IMR-90 (cell line): Measurements from ENCODE around the gene PCBP3. TPM values are rescaled to one million over a fixed set of nuclear protein-coding genes. Genes with fewer than 3 reads are reported as not detected.
"Not testable (repeated sequence)": the region's sequence is repeated elsewhere in the genome, so short reads cannot be mapped to it uniquely, and the experiment has no call there.

Source experiments
- ATAC-seq: fragments of 200-7000 bp; cut with Tn5 transposase; 2 replicates; pipeline ENCODE4 v1.9.1; 2020; ENCODE audit warnings: low read depth, mild to moderate bottlenecking, moderate library complexity
- BruUV-seq: library from RNA; stranded (reverse); fragments of 400-500 nt; replicated peaks from 2 replicates; lab custom pipeline; 2021; lab: Mats Ljungman, UMichigan
- CTCF ChIA-PET: fragments of 300-600 bp; formaldehyde crosslinking; extraction: SDS; loops from one replicate; lab custom pipeline; 2021; ENCODE audit warnings: antibody characterized with exemption; lab: Yijun Ruan, JAX
- POLR2A ChIA-PET: fragments of 300-600 bp; sonication (Branson Sonifier 250); formaldehyde crosslinking; loops from one replicate; lab custom pipeline; 2022; ENCODE audit warnings: antibody characterized with exemption; ENCODE audit not compliant: unreplicated experiment; lab: Charles Lee
- DNase-seq: peaks from one replicate; pipeline ENCODE4 v3.0.0; 2013
- H2AFZ ChIP-seq: replicated peaks from 2 replicates; pipeline ENCODE3; 2013; ENCODE audit warnings: low read length, mild to moderate bottlenecking; ENCODE audit not compliant: poor library complexity
- H2AK5ac ChIP-seq: 2 replicates; pipeline ENCODE4 v1.6.1; 2013; ENCODE audit warnings: low read depth, low read length, inconsistent platforms
- H2AK9ac ChIP-seq: replicated peaks from 2 replicates; pipeline ENCODE3; 2013; ENCODE audit warnings: mild to moderate bottlenecking, low read depth, low read length, moderate library complexity; ENCODE audit not compliant: poor library complexity
- H2BK120ac ChIP-seq: 2 replicates; pipeline ENCODE4 v1.6.1; 2013; ENCODE audit warnings: low read depth, low read length, inconsistent platforms
- H2BK15ac ChIP-seq: 3 replicates; pipeline ENCODE4 v1.6.1; 2013; ENCODE audit warnings: low read depth, low read length, inconsistent platforms
- H2BK20ac ChIP-seq: 2 replicates; pipeline ENCODE4 v1.6.1; 2013; ENCODE audit warnings: low read depth, mild to moderate bottlenecking, inconsistent platforms, low read length, moderate library complexity
- H2BK5ac ChIP-seq: 2 replicates; pipeline ENCODE4 v1.6.1; 2013; ENCODE audit warnings: mild to moderate bottlenecking, low read depth, low read length, inconsistent platforms; ENCODE audit not compliant: poor library complexity, severe bottlenecking
- H3K14ac ChIP-seq: replicated peaks from 2 replicates; pipeline ENCODE4 v1.6.1; 2013; ENCODE audit warnings: low read depth, low read length, inconsistent platforms
- H3K18ac ChIP-seq: 2 replicates; pipeline ENCODE4 v1.6.1; 2013; ENCODE audit warnings: low read depth, low read length, control low read depth
- H3K23ac ChIP-seq: 2 replicates; pipeline ENCODE4 v1.6.1; 2013; ENCODE audit warnings: low read depth, low read length, inconsistent platforms
- H3K27ac ChIP-seq: 2 replicates; pipeline ENCODE4 v1.5.1; 2013; ENCODE audit warnings: mild to moderate bottlenecking, control low read depth, low read length; ENCODE audit not compliant: insufficient read depth
- H3K27me3 ChIP-seq: 2 replicates; pipeline ENCODE4 v1.6.1; 2013; ENCODE audit warnings: low read length; ENCODE audit not compliant: control insufficient read depth, insufficient read depth
- H3K36me3 ChIP-seq: 2 replicates; pipeline ENCODE4 v1.6.1; 2013; ENCODE audit warnings: low read length, mixed read lengths; ENCODE audit not compliant: control insufficient read depth, insufficient read depth
- H3K4ac ChIP-seq: 2 replicates; pipeline ENCODE4 v1.6.1; 2013; ENCODE audit warnings: low read depth, low read length, inconsistent platforms
- H3K4me1 ChIP-seq: 2 replicates; pipeline ENCODE4 v1.6.1; 2013; ENCODE audit warnings: low read length, mixed read lengths; ENCODE audit not compliant: control insufficient read depth, insufficient read depth
- H3K4me2 ChIP-seq: 2 replicates; pipeline ENCODE4 v1.6.1; 2013; ENCODE audit warnings: low read depth, mild to moderate bottlenecking, control low read depth, low read length, moderate library complexity
- H3K4me3 ChIP-seq: 2 replicates; pipeline ENCODE4 v1.5.1; 2013; ENCODE audit warnings: low read depth, mild to moderate bottlenecking, control low read depth, low read length, moderate library complexity; ENCODE audit not compliant: insufficient read depth
- H3K56ac ChIP-seq: 2 replicates; pipeline ENCODE4 v1.6.1; 2013; ENCODE audit warnings: low read length, inconsistent platforms; ENCODE audit not compliant: insufficient read depth; ENCODE audit errors: extremely low read depth
- H3K79me1 ChIP-seq, 2 experiments: 2 replicates each; pipeline ENCODE4 v1.6.1; 2013; ENCODE audit warnings: low read length in 2 of 2, inconsistent platforms in 1 of 2, low read depth in 1 of 2
- H3K9ac ChIP-seq: 2 replicates; pipeline ENCODE4 v1.6.1; 2013; ENCODE audit warnings: low read depth, low read length, control low read depth
- H3K9me1 ChIP-seq: 2 replicates; pipeline ENCODE4 v1.6.1; 2013; ENCODE audit warnings: low read length, inconsistent platforms; ENCODE audit not compliant: insufficient read depth
- H3K9me3 ChIP-seq: 2 replicates; pipeline ENCODE4 v1.6.1; 2013; ENCODE audit warnings: low read length; ENCODE audit not compliant: control insufficient read depth, insufficient read depth
- H4K20me1 ChIP-seq: 2 replicates; pipeline ENCODE4 v1.6.1; 2013; ENCODE audit warnings: low read length, inconsistent platforms; ENCODE audit not compliant: insufficient read depth
- H4K5ac ChIP-seq: 2 replicates; pipeline ENCODE4 v1.6.1; 2013; ENCODE audit warnings: mild to moderate bottlenecking, low read depth, low read length, control low read depth
- H4K8ac ChIP-seq, 2 experiments: 2 replicates each; pipeline ENCODE4 v1.6.1; 2013; ENCODE audit warnings: low read depth in 2 of 2, low read length in 2 of 2, control low read depth in 1 of 2, inconsistent platforms in 1 of 2
- H4K91ac ChIP-seq: 2 replicates; pipeline ENCODE4 v1.6.1; 2013; ENCODE audit warnings: low read depth, low read length, inconsistent platforms; ENCODE audit not compliant: insufficient read depth
- WGBS, 2 experiments: methylation state at CpG; one replicate each; pipeline versions ENCODE4 v1.1.5 to v1.1.7; 2013; ENCODE audit warnings: missing lambda C conversion rate in 2 of 2; ENCODE audit not compliant: insufficient read length in 1 of 2; ENCODE audit errors: extremely low coverage in 2 of 2; 5-methylcytosine and 5-hydroxymethylcytosine counted together
- dilution Hi-C: fragments of 300-500 bp; cut with HindIII; formaldehyde crosslinking; loops from one replicate; pipeline ENCODE4 v1.14.3; 2018; ENCODE audit warnings: low sequenced_read_pairs; ENCODE audit not compliant: unreplicated experiment
- in situ Hi-C: fragments of 300-500 bp; cut with MboI; formaldehyde crosslinking; loops from 3 replicates; pipeline ENCODE4 v1.14.3; 2019; ENCODE audit warnings: low sequenced_read_pairs, inconsistent platforms, mixed read lengths
- intact Hi-C: fragments of 100-400 bp; cut with micrococcal nuclease; formaldehyde crosslinking; loops from 2 replicates; pipeline ENCODE4 v1.10.0; 2022
- polyA plus RNA-seq, 3 experiments: library from polyadenylated mRNA; depleted of rRNA; stranded (reverse); fragments of >200 nt; gene quantifications; 2 replicates each; pipeline ENCODE4 v1.2.3, GENCODE V29; 2012; ENCODE audit warnings: low replicate concordance in 1 of 3
- total RNA-seq: library from RNA; depleted of rRNA; stranded (reverse); fragments of >200 nt; gene quantifications from 2 replicates; pipeline ENCODE4 v1.2.3, GENCODE V29; 2012
- TF ChIP-seq, protein P1 (sequence below): fragments of 150-350 bp; IDR thresholded peaks from 2 replicates; pipeline ENCODE4 v1.6.1; 2016; ENCODE audit warnings: low read depth, mild to moderate bottlenecking, low read length, moderate library complexity, borderline replicate concordance

Gene PCBP3
- total and polyA plus RNA-seq, 2 of the 4 experiments (the other 2 are of a cell fraction), result 2.9 to 3.9 TPM

DNA sequence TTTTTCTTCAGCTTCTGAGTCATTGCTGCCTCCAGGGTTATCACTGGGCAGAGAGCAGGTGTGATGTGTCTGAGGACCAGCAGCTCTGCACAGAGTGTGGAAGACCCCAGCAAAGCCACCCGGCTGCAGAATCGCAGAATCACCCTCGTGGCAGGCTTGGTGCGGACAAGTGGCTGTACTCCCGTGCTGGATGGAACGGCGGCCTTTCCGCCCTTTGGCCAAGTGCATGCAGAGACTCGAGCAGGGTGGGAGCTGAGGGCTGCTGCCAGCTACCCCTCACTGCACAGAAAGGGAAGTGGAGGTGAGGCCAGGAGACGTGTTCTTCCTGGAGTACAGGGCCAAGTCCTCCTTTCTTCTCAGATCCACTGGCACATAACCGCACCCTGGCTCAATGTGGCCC, 162.5 kb downstream of the PCBP3 start:
- H2AK5ac ChIP-seq, result no peak overlapping the region
- no peaks in the 10 kb centered on the region; the same call in 1 of the 2 replicates for H4K20me1 ChIP-seq
- no peak overlapping the region for H3K4ac ChIP-seq
- H3K9ac ChIP-seq, result no peak overlapping the region
- no peaks in the 10 kb centered on the region for H3K36me3 ChIP-seq
- intact Hi-C loops, result no loop called here
- no TSS peak for BruUV-seq
- H2BK20ac ChIP-seq, result no peak overlapping the region
- POLR2A ChIA-PET, result no interaction called here
- H2AK9ac ChIP-seq, result no peak overlapping the region
- no peak overlapping the region for H3K23ac ChIP-seq
- H3K9me1 ChIP-seq, result no peaks in the 10 kb centered on the region
- no peak overlapping the region for H2AFZ ChIP-seq
- DNase-seq (no peak), ATAC-seq (no peak)
- H3K4me3 ChIP-seq, result no peak overlapping the region
- H2BK120ac ChIP-seq, result no peak overlapping the region
- no peak overlapping the region for H3K14ac ChIP-seq
- 60% methylated on average over 2 of the region's 11 CpGs; no CpG with 5 or more reads in 1 of the 2 experiments for WGBS, 2 experiments
- H4K91ac ChIP-seq, result no peak overlapping the region
- no peak overlapping the region for H4K8ac ChIP-seq
- TF ChIP-seq, protein P1, sequence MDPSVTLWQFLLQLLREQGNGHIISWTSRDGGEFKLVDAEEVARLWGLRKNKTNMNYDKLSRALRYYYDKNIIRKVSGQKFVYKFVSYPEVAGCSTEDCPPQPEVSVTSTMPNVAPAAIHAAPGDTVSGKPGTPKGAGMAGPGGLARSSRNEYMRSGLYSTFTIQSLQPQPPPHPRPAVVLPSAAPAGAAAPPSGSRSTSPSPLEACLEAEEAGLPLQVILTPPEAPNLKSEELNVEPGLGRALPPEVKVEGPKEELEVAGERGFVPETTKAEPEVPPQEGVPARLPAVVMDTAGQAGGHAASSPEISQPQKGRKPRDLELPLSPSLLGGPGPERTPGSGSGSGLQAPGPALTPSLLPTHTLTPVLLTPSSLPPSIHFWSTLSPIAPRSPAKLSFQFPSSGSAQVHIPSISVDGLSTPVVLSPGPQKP, result no peak
- dilution Hi-C loops, result no loop called here
- no peak overlapping the region for H3K4me2 ChIP-seq
- H3K4me1 ChIP-seq, result no peaks in the 10 kb centered on the region
- H4K5ac ChIP-seq, result no peak overlapping the region
- peaks cover 5% of the 10 kb centered on the region; the same call in 1 of the 2 replicates for H3K27me3 ChIP-seq
- H2BK15ac ChIP-seq, result no peak overlapping the region
- no peak overlapping the region for H3K56ac ChIP-seq
- no peak overlapping the region for H3K18ac ChIP-seq
- CTCF ChIA-PET, result no interaction called here
- H3K27ac ChIP-seq, result no peak overlapping the region
- no peaks in the 10 kb centered on the region for H3K79me1 ChIP-seq
- H3K9me3 ChIP-seq, result no peaks in the 10 kb centered on the region
- in situ Hi-C loops, result no loop called here
- H2BK5ac ChIP-seq, result no peak overlapping the region

DNA sequence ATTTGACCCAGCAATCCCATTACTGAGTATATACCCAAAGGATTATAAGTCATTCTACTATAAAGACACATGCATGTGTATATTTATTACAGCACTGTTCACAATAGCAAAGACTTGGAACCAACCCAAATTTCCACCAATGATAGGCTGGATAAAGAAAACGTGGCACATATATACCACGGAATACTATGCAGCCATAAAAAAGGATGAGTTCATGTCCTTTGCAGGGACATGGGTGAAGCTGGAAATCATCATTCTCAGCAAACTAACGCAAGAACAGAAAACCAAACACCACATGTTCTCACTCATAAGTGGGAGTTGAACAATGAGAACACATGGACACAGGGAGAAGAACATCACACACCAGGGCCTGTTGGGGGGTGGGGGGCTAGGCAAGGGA, 165.1 kb downstream of the PCBP3 start:
- no CpG with 5 or more reads among the region's 3 CpGs for WGBS, 2 experiments
- H3K79me1 ChIP-seq, CTCF ChIA-PET, ATAC-seq, H3K9me1 ChIP-seq, intact Hi-C loops, H4K8ac ChIP-seq, H2AFZ ChIP-seq, H2AK5ac ChIP-seq, dilution Hi-C loops, H3K9me3 ChIP-seq, H4K20me1 ChIP-seq, H3K56ac ChIP-seq, H3K4me3 ChIP-seq, DNase-seq, H2BK20ac ChIP-seq, H4K91ac ChIP-seq, H3K14ac ChIP-seq, H2BK120ac ChIP-seq, H3K18ac ChIP-seq, H3K9ac ChIP-seq, H2AK9ac ChIP-seq, BruUV-seq, H3K27me3 ChIP-seq, in situ Hi-C loops, H3K4ac ChIP-seq, H2BK15ac ChIP-seq, H2BK5ac ChIP-seq, H3K27ac ChIP-seq, H3K23ac ChIP-seq, H3K4me2 ChIP-seq, H3K36me3 ChIP-seq, POLR2A ChIA-PET, H3K4me1 ChIP-seq, H4K5ac ChIP-seq: not testable (repeated sequence)
